HG03342 (cell line): ENCODE results near the gene HIF1A.

Source experiments
- ATAC-seq: cut with Tn5 transposase; IDR thresholded peaks from one replicate; pipeline ENCODE4 v1.9.1; 2021; ENCODE audit warnings: mild to moderate bottlenecking, moderate library complexity; ENCODE audit not compliant: unreplicated experiment

HIF1A gene

DNA sequence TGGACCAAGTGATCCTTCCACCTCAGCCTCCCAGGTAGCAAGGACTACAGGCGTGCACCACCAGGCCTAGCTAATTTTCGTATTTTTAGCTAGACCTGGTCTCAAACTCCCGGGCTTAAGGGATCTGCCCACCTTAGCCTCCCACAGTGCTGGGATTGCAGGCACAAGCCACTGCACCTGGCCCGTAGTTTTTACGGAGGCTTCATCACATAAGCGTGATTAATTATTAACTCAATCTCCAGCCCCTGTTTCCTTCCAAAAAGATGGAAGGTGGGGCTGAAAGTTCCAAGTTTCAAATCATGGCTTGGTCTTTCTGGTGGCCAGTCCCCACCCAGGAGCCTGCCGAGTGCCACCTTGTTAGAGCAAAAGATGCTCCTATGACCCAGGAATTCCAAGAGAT lies 22.5 kb upstream of the HIF1A start:
- ATAC-seq = no peak

DNA sequence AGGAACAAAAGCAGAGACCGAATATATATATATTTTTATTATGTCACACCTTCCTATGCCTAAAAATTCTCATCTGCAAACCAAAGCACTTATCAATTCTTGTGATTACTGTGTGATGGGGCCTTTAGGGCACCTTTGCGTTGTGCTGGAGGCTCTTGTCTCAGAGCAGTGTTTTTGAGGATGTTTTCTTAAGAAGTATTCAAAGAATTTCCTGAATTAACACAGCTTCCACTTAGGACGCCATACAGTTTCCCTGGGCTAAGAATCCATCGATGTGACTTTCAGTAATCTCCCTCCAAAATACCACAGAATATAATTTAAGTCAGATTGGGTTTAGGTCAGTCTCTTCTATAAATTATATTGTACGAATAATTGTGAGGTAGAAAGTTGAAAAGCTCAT lies 22.0 kb upstream of the HIF1A start:
- ATAC-seq = no peak

- ATAC-seq = no peak
These were observed 20.0 kb upstream of the HIF1A start for GRCh38 chr14:61675291-61675690.

GRCh38 chr14:61677479-61677878 lies 17.8 kb upstream of the HIF1A start:
- no peak for ATAC-seq

GRCh38 chr14:61678975-61679374 lies 16.3 kb upstream of the HIF1A start:
- no peak for ATAC-seq

DNA sequence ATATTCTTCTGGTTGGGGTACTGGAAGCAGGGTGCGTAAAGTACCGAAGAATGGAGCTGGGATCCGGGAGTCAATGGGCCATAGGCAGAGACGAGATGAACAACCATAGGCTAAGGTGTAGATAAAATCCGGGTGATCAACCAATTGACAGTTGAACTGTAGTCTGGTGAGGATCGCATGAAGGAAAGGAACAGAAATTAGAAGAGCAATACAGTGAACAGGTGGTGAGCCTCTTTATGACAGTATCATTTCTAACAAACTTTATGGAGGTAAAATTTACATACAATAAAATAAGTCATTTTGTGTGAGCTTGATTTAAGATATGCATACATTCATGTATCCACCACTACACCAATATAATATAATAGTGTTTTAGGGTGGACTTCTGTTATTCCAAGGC lies 13.9 kb upstream of the HIF1A start:
- no peak for ATAC-seq

GRCh38 chr14:61683108-61683507 lies 12.2 kb upstream of the HIF1A start:
- ATAC-seq = no peak

- no peak for ATAC-seq
These were observed 5.3 kb upstream of the HIF1A start for GRCh38 chr14:61690039-61690438.

- no peak for ATAC-seq
These were observed 4.3 kb upstream of the HIF1A start for GRCh38 chr14:61690982-61691381.

GRCh38 chr14:61691495-61691894 lies 3.8 kb upstream of the HIF1A start:
- no peak for ATAC-seq

DNA sequence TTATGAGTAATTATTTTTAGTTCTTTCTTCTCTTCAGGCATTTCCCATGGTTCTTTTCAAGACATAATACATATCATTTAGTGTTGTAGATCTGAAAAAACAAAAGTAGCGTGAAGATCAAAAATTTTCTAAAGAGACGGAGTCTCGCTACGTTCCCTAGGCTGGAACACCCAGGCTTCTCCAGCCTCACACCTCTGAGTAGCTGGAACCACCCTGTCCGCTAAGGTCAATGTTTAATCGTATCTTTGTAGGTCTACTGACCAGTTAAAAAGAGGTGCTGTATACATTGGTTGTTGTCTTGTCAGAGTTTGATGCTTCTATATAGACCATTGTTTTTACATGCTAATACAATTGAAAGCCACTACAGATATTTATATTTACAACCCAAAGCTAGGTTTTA lies 1.3 kb upstream of the HIF1A start:
- no peak for ATAC-seq

- peak; percentile 2 for ATAC-seq
These were observed 598 bp downstream of the HIF1A start for GRCh38 chr14:61695695-61696527.

GRCh38 chr14:61696753-61697318 lies 1.5 kb downstream of the HIF1A start:
- no peak for ATAC-seq

- no peak for ATAC-seq
These were observed 3.1 kb downstream of the HIF1A start for GRCh38 chr14:61698206-61698980.

- ATAC-seq = no peak
These were observed 3.7 kb downstream of the HIF1A start for GRCh38 chr14:61699027-61699426.

DNA sequence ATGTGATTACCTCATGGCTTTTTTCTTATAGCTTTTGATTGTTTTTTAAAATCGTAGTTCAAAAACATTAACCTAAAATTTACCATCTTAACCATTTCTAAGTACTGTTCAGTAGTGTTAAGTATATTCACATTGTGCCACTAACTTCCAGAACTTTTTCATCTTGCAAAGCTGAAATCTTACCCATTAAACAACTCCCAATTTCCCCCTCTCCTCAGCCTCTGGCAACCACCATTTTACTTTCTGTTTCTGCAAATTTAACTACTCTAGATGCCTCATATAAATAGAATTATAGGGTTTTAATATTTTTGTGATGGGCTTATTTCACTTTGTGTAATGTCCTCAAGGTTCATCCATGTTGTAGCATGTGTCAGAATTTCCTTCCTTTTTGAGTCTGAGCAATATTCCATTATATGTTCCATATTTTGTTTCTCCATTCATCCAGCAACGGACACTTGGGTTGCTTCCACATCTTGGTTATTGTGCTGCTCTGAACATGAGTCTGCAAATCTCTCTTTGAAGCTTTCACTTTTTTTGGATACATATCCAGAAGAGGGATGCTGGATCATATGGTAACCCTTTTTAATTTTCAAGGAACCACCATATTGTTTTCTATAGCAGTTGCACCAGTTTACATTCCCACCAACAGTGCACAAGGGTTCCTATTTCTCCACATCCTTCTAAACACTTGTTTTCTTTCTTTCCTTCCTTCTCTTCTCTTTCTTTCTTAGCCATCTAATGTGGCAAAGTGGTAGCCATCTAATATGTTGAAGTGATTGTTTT lies 5.0 kb downstream of the HIF1A start:
- no peak for ATAC-seq

DNA sequence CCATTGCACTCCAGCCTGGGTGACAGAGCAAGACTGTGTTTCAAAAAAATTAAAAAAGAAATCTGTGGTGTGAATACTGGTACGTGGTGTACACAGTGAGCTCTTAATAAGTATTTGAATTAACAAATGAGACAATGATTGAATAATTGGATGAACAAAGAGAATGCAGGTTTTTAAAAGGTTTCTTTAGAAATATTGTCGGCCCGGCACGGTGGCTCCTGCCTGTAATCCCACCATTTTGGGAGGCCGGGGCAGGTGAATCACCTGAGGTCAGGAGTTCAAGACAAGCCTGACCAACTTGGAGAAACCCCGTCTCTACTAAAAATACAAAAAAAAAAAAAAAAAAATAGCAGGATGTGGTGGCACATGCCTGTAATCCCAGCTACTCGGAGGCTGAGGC lies 6.6 kb downstream of the HIF1A start:
- ATAC-seq = no peak

- no peak for ATAC-seq
These were observed 8.2 kb downstream of the HIF1A start for GRCh38 chr14:61703342-61704129.

GRCh38 chr14:61704554-61704953 lies 9.2 kb downstream of the HIF1A start:
- ATAC-seq = no peak

GRCh38 chr14:61705017-61705416 lies 9.7 kb downstream of the HIF1A start:
- ATAC-seq = no peak
